NT2/D1 (cell line): Measurements from ENCODE around the gene CLSTN3.

Experiments
- SUZ12 ChIP-seq: IDR thresholded peaks from 2 replicates; pipeline ENCODE4 v1.6.1; 2011; ENCODE audit not compliant: insufficient read length, insufficient read depth; ENCODE audit errors: extremely low read depth
- YY1 ChIP-seq: IDR thresholded peaks from 2 replicates; pipeline ENCODE4 v1.6.1; 2011; ENCODE audit not compliant: insufficient read length, insufficient read depth

- no peak for TF ChIP-seq YY1
- TF ChIP-seq SUZ12: no peak
Measured at GRCh38 chr12:7188562-7189397, 58.6 kb downstream of the CLSTN3 start.
